Activated CD4-positive, CD25-positive, alpha-beta regulatory T cell treated with anti-CD3 and anti-CD28 coated beads, Interleukin-2, amount 50 U/mL, for 72 hours (primary cell): ENCODE data around the gene INPP5A.

Source experiments
- DNase-seq: peaks from one replicate; pipeline ENCODE4 v3.0.0; 2021

INPP5A gene

DNA sequence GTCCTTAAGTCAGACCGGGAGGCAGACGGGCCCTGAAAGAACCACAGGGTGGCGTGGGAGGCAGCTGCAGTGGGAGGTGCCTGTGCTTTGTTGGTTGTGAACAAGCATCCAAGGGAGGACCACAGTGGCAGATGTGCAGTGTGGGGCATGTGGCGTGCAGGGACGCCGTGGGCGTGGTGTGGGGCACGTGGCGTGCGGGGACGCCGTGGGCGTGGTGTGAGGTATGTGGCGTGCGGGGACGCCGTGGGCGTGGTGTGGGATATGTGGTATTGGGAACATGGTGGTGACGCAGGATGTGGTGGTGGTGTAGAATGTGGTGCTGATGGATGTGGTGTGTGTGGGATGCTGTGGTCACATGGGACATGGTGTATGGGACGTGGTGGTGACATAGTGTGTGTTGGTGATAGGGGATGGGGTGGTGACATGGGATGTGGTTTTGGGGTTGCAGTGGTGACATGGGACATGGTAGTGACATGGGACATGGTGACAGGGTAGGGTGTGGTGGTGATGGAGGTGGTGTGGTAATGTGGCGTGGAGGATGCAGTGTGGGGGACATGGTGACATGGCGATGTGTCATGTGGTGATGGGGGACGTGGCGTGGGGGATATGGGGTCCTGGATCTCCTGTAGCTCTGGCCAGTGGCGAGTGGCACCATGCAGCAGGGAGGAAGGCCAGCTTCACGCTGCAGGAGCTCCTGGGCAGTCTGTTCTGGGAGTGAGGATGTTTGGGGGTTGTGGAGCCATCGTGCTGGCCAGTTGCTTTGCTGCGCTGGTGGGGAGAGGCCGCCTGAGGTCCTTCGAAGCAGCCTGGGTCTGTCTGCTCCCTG lies 78.8 kb downstream of the INPP5A start:
- DNase-seq: peak; percentile 47

DNA sequence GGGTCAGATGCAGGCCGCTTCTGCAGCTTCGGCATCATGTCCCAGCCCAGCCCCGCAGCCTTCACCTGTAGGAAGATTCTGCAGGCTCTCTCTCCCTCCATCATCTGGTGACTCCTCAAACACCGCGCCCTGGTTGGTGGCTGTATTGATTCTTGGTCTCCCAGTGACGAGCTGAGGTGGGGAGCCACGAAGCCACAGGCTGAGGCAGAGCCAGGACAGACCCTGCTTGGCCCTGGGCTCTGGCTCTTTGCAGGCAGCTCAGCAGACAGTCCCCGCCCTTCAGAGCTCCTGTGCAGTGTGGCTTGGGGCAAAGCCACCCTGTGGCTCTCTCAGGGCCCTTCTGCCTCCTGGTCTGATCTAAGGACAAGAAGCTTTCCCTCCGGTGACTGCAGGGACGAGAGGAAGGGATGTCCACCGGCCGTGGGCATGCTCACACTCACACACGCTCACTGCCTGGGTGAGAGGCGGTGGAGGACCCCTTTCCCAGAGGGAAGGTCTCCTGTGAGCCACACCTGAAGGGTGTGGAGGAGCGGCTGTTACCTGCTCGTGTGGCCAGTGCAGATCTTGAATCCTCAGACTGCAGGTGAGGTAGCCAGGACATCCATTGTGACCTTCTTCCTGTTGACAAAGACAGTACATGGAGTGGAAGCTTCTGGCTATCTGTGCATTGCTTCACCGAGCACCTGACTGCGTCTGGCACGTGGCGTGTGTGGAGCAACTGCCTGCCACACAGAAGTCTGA lies 79.6 kb downstream of the INPP5A start:
- no peak for DNase-seq

DNA sequence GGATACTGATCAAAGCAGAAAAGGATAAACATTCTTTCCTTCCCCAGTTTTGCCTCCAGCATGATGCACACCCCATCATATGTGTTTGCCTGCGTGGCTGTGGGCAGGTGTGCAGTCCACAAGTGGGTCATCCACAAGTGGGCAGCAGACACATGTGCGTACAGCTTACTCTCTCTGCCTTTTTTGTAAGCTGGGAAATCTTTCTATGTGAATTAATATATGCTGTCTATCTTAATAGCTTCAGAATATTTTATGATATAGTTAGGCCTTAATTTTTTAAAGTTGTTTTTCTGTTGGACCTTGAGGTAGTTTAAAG lies 80.1 kb downstream of the INPP5A start:
- DNase-seq: no peak

DNA sequence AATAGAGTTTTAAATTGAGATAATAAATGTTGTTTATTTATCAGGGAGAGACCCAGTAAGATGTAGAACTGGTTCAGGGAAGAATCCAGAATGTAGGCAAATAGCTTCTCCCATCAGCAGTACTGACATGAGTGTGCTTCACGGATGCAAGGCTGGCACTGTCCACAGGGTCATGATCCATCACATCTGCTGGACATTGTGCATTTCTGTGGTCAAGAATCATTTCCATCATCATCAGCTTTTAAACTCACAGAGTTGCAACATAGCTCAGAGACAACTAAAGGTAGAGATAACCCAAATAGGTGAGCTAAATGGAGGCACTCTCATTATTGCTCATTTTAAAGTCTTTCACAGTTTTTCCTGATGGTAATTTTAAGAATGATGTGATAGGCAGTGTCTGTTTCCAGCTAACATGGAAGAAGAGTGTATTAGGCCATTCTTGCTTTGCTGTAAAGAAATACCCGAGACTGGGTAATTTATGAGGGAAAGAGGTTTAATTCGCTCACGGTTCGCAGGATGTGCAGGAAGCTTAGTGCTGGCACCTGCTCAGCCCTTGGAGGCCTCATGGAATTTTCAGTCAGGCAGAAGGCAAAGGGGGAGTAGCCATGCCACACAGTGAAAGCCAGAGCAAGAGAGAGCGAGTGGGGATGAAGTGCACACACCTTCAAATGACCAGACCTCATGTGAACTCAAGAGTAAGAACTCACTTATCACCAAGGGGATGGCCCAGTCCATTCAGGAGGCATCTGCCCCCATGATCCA lies 80.8 kb downstream of the INPP5A start:
- DNase-seq: no peak

DNA sequence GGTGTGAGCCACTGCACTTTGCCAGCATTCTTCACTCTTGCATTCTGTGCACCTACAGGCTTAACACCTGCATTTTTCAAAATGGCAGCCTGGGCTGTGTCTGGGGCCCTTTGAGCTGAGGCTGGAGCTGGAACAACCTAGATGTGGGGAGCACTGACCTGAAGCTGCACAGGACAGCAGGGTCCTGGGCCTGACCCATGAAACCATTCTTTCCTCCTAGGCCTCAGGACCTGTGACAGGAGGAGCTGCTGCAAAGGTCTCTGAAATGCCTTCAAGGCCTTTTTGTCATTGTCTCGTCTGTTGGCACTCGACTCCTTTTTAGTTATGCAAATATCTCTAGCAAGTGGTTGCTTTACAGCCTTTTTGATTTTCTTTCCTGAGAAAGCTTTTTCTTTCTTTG lies 82.3 kb downstream of the INPP5A start:
- DNase-seq: no peak

DNA sequence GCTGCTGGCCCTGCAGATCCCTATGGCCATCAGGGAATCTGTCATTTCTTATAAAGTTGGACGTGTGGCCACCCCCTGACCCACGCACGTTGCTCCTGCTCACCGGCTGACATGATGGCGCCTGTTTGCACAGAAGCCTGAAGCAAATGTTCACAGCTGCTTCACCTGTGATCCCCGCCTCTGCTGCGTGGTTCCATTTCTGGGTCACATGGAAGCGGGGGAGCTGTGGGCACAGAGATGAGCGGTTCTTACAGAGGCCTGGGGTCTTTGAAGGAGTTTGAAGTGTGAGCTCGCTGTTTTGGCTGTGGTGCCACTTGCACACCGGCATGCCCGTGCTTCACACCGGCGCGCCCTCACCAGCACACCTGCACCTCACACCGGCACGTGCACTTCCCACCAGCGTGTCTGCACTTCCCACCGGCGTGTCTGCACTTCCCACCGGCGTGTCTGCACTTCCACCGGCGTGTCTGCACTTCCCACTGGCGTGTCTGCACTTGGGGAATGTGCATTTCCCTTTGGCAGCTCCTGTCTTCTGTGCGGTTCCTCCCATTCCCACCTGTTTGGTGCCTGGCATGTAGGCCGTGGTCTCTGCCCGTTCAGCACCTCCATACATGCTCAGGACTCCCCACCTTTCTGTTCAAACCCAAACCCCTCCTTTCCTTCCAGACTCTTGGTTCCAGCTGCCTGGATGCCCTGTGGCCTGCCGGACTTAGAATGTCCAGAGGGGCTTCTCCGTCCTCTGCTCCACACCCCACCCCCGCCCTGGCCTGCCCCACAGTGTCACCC lies 86.7 kb downstream of the INPP5A start:
- DNase-seq: no peak

DNA sequence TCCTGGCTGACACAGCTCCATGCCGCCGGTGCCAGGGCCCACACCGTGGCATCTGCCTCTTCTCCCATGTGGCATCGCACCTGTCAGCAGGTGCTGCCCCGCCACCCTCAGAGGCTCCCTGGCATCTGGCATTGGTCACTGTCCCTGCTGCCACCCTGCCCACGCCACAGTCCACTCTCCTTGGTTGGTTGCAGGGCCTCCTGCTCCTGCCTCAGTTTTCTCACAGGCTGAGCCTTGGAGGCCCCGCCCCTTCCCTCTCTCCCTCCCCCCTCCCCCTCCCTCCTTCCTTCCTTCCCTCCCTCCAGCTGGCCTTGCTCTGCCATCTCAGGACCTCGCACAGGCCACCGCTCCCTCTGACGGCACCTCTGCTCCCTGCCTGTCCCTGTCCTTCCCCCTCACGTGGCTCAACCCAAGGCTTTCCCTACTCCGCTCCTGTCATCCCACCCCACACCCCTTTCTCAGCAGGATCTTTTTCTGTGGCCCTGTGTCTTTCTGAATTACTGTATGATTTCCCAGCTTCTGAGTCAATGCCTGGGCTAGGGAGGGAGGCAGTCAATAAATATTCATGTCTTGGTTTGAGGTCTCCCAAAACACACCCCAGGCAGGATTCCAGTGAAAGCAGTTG lies 87.4 kb downstream of the INPP5A start:
- no peak for DNase-seq

DNA sequence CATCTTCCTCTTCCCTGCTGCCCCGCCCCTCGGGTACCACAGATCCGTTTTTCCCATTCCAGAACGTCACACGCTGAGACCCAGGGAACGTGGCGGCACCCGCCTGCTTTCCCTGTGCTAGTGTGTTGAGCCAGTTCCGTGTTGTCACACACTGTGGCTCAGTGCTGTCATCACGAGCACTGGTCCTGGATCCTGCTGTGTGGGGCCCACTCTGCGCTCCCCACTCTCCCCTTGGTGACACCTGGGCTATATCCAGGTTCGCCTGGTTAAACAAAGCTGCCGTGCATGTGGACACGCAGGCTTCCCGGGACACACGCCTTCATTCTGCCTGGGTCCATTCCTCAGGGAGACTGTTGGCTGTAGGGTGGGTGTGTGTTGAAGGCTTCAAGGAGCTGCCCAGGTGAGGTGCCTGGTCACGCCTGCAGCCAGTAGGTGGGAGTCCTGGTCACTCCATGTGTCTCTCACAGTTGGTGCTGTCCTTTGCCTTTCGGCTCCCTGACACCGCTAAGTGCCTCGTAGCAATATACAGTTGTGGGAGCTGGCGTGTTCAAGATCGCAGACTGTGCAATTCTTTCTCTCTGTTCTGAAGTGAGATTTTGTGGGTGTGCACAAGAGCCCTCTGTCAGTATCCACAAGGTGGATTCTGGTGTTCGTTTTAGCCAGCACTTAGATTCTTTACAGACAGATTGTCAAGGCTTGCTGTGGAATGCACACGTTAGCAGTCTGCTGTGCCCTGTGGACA lies 88.6 kb downstream of the INPP5A start:
- peak; percentile 27 for DNase-seq

DNA sequence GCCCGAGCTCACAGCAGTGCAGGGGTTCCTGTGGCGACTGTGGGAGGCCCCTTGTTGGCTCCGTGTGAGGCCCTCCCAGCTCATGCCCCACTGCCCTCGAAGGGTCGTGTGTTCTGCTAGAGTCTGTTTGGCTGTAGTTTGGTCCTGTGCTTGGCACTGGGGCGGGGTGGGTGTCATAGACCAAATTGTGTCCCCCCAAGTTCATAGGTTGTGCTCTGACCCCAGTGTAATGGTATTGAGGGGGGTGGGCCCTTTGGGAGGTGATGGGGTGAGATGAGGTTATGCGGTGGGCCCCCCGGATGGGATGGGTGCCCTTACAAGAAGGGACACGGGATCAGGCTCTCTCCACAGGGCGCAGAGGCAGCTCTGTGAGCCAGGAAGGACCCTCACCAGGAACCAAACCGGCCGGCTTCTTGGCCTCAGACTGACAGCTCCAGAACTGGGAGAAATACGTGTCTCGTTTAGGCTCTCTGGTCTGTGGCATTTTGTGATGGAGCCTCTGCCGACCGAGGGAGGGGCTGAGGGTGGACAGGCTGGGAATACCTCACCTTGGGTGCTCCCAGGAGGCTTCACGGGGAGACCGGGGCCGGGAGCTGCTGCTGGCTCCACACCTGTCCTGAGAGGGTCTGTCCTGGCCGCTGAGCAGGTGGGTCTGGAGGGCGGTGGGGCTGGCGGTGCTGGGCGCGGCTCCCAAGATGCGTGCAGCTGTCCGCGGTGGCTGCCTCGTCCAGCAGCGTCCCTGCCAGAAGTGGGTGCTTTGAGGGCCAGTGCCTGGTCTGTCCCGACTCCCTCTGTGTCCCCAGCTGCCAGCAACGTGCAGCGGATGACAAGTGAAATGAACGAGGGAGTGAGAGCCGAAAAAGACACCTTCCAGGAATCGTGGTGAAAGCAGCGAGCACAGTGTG lies 89.4 kb downstream of the INPP5A start:
- peak; percentile 22 for DNase-seq

DNA sequence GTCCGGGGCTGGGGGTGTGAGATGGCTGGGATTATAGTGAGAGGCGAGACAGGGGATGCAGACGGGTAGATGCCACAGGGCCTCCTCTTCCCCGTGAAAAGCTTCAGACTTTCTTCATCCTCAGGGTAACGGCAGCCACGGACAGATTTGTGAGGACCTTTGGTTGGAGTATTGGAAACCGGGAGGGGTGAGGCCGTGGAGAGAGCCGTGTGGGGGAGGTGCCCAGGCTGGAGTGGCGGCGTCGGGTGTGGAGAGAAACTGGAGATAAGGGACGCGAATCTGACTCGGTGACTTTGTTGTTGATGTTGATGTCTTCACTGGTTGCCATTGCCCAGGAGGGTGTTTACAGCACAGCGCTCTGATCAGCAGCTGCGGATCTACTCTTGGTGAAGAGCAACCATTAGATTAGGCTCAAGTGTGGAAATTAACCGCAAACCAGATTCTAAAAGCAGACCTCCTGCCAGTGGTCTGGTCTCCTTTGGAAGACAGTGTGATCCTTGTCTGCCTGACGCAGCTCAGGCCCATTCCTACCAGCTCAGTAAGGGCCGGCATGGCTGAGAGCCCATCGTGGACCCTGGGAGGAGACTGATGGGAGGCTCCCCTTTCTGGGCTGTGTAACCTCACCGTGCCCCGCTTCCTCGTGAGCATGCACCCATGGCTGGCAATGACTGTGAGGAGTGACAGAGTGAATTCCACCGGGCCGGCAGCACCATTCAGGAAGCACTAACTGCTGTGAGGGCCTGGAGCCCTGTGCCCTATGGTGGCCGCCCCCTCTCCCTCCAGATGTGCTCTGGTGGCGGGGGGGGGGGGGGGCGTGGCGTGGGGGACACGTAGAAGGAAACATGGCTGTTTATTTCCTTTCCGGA lies 90.3 kb downstream of the INPP5A start:
- peak; percentile 28 for DNase-seq

DNA sequence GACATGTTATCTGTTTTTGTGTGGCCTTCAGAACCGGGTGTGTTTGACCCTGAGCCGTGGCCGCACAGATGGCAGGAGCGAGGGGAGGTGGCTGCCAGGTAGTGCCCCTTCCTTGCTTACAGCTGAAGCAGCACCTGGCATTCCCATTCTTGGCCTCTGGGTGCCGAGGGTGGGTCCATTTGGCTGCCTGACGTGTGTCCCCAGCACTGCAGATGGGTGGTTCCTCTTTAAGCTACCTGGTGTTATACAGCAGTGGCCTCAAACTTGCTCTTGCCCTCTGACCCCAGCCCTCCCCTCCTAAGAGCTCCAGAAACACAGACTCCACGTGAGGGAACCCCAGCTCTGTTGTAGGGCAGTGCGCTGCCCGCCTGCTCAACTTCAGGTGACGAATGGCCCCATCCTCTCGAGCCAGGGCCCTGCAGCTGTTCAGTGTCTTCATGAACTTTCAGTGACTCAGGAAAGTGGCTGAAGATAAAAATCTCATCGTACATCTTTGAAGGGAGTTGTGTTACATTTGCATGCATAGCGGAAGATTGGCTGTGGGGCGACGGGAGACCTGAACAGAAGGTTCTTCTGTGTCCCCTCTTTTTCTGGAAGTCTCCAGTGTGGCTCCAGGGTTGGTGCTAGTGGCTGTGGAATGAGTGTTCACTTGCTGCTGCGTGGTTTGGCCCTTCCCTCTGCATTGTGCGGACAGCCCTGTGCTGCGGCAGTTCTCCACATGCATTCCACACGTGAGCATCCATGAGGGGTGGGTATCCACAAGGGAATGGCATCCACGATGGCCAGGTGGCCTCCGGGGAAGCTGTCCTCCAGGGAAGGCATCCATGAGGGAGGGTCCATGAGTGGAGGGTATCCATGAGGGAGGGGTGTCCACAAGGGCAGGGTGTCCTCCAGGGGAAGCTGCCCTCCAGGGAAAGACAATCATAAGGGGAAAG lies 91.6 kb downstream of the INPP5A start:
- peak; percentile 24 for DNase-seq

DNA sequence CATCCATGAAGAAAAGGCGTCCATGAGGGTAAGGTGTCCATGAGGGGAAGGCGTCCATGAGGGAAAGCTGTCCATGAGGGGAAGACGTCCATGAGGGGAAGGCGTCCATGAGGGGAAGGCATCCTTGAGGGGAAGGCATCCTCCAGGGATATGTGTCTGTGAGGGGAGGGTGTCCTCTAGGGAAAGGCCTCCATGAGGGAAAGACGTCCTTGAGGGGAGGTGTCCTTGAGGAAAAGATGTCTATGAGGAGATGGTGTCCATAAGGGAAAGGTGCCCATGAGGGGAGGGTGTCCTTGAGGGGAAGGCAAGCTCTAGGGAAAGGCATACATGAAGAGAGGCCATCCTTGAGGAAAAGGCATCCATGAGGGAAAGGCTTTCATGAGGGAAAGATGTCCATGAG lies 92.6 kb downstream of the INPP5A start:
- DNase-seq: no peak

DNA sequence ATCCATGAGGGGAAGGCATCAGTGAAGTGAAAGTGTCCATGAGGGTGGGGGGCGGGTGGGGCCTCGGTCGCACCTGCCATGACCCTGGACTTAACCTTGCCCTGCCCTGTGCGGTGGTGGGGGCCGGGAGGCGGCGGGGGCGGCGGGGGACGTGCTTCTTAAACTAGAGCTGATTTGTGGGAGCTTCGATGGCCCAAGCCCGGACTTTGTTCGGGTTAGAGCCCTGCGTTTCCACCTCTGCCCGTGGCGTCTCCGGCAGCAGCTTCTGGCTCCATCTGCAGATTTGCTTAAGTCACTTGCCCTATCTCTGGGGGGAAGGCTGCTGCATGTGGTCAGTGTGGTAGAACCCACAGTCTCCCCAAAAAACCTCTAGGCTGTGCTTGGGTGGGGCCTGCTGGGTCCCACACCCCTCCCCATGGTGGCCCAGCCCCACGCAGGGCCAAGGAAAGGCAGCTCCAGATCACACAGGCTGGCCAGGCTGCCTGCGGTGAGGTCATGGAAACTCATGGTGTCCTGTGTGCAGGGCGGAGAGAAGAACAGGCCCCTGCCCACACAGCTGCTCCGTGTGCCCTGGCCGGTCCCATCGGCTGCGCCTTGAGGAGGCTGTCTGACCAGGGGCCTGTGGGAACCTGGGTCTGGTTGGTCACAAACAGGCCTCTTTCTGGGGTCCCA lies 93.2 kb downstream of the INPP5A start:
- DNase-seq: no peak

DNA sequence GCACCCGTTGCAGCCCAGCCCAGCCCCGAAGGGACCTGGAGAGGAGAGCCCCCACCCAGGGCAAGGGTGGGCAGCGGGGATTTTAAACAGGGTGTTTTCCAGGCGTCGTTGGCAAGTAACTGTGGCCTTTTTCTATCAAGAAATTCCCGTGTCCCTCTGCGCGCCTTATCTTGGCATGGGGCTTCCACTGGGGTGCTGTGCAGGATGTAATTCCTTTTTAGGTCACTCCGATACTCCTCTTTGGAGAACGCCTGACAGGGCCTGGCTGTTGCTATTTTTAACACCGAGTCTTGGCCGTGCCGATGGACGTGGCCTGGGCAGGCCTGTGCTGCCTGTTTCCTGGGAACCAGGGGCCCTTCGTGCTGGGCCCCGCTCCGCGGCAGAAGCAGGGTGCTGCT lies 93.8 kb downstream of the INPP5A start:
- no peak for DNase-seq

DNA sequence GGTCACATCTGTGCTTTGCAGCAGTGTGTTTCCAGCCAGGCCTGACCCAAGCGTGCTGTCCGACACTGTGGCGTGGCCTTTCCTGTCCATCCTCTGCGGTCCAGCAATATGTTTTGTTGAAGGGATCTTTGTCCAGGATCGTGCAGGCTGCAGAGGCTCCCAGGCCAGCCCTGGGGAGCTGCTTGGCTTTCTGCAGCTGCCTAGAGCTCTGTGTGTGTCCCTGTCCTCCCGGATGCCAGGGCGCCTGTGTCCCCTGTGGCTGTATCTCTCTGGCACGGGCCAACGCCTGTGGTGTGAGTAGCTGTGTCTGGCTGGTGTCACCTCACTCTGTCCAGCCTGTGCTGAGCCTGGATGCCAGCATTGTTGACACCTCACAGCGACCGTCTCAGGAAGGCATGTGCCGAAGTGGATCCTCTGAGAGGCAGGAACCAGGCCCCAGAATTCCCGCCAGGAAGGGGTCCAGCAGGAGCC lies 94.5 kb downstream of the INPP5A start:
- DNase-seq: no peak

DNA sequence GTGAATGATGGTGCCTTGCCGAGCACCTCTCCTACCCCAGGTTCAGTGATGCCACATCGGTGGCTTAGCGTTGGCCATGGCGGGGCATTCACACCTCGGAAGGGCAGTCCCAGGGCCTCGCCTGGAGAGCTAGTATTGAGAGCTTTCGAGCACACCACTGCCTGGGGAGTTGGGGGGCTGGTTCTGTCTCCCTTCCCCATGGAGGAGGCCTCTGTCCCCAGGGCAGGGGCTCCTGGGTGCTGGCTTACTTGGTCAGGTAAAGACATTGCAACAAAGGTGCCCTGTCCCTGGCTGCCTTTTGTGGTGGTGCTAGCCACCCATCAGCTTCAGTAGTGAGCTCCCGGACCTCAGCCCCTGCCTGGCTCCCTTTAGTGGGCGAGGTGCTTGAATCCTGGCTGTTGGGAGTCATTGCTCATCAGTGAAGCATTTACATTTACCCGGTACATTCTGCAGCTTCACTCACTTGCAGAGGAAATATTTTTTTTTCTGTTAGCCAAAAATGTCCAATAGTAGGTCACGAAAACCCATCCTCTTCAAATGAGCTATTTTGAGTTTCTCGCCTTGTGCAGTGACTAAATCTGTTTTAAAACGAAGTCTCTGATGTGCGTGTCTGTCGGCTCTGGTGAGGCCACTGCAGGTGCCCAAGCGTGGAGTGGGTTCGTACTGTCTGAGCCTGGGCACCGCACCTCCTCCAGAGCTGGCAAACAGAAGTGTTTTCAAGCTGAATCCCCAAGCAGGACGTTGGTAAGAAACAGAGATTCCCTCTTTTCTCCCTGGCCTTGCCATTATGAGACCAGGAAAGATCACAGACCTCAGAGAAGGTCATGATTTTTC lies 95.5 kb downstream of the INPP5A start:
- DNase-seq: no peak
